Peyer's patch (tissue), 4 donors: ENCODE measurements around the gene FUT1. TPM values are rescaled to one million over a fixed set of nuclear protein-coding genes. Genes with fewer than 3 reads are reported as not detected.

Experiments
- DNase-seq, 3 donors: peaks; one replicate each; pipeline ENCODE4 v3.0.0-alpha.2; 2017 to 2019
- H3K27ac ChIP-seq, 4 donors: fragments of 200-600 bp; sonication (generic); one replicate each; pipeline ENCODE4 v1.5.1; 2016 to 2019
- H3K27me3 ChIP-seq, 2 donors: fragments of 200-600 bp; sonication (generic); one replicate each; pipeline ENCODE4 v1.5.1; 2019
- H3K36me3 ChIP-seq, 3 donors: fragments of 200-600 bp; sonication (generic); one replicate each; pipeline ENCODE4 v1.5.1; 2016 to 2019
- H3K4me1 ChIP-seq, 4 donors: fragments of 200-600 bp; sonication (generic); one replicate each; pipeline ENCODE4 v1.5.1; 2016 to 2019
- H3K4me3 ChIP-seq, 4 donors: fragments of 200-600 bp; sonication (generic); 1 replicate in 3 of 4; 2 replicates in 1 of 4; pipeline ENCODE4 v1.5.1; 2016 to 2019; ENCODE audit warnings: mild to moderate bottlenecking in 1 of 4
- H3K9me3 ChIP-seq, 4 donors: fragments of 200-600 bp; sonication (generic); one replicate each; pipeline ENCODE4 v1.5.1; 2016 to 2019; ENCODE audit warnings: mild to moderate bottlenecking in 1 of 4
- CTCF ChIP-seq, 6 experiments: fragments of 450-650 bp in 4 of 6; fragments of 200-600 bp in 2 of 6; sonication (generic) in 1 of 6; IDR thresholded peaks; one replicate each; pipeline ENCODE4 v1.5.1; 2017 to 2019; ENCODE audit warnings: antibody characterized with exemption in 6 of 6, mild to moderate bottlenecking in 3 of 6, moderate library complexity in 1 of 6
- POLR2A ChIP-seq, 2 donors: fragments of 450-650 bp; IDR thresholded peaks; one replicate each; pipeline ENCODE4 v1.5.1; 2017; ENCODE audit warnings: antibody characterized with exemption in 2 of 2, mild to moderate bottlenecking in 2 of 2, moderate library complexity in 2 of 2
- small RNA-seq, 2 donors: library from RNA; depleted of rRNA; stranded (forward); fragments of <200 nt; gene quantifications; one replicate each; pipeline ENCODE3, GENCODE V24; 2016
- total RNA-seq, 4 donors: library from RNA; depleted of rRNA; stranded (reverse); fragments of >200 nt; gene quantifications; one replicate each; pipeline ENCODE4 v1.1.0, GENCODE V29; 2016

FUT1 gene
- total RNA-seq, 4 donors from 2014 or later = 0.38 to 1.2 (median 0.68) TPM

- Histone ChIP-seq H3K27ac (no peak overlapping the region), H3K27me3 (no peaks in the 10 kb centered on the region), H3K9me3 (no peaks in the 10 kb centered on the region), H3K4me1 (peaks cover 0 to 9% (median 4%) of the 10 kb centered on the region in 4 donors), H3K36me3 (peaks cover 0 to 5% (median 0%) of the 10 kb centered on the region in 3 donors), H3K4me3 (no peak overlapping the region)
- DNase-seq = no peak
- no peak for TF ChIP-seq POLR2A (IDR thresholded peaks at IDR 0.05)
- TF ChIP-seq CTCF (IDR thresholded peaks at IDR 0.05) = no peak
Observed at GRCh38 chr19:48708471-48708870, 44.0 kb downstream of the FUT1 start.

GRCh38 chr19:48705431-48705830, 47.0 kb downstream of the FUT1 start:
- Histone ChIP-seq H3K4me1 (no peaks in the 10 kb centered on the region), H3K36me3 (peaks cover 0 to 21% (median 0%) of the 10 kb centered on the region in 3 donors), H3K4me3 (no peak overlapping the region), H3K27ac (no peak overlapping the region), H3K27me3 (no peaks in the 10 kb centered on the region), H3K9me3 (no peaks in the 10 kb centered on the region)
- no peak for DNase-seq
- TF ChIP-seq POLR2A (IDR thresholded peaks at IDR 0.05) = no peak
- TF ChIP-seq CTCF (IDR thresholded peaks at IDR 0.05) = no peak

- peaks cover 0 to 28% (median 0%) of the 10 kb centered on the region in 3 donors for H3K36me3 ChIP-seq
- no peaks in the 10 kb centered on the region for H3K27me3 ChIP-seq
- no peak overlapping the region for H3K4me3 ChIP-seq
- H3K4me1 ChIP-seq = no peaks in the 10 kb centered on the region
- H3K27ac ChIP-seq = no peak overlapping the region
- DNase-seq = no peak
- H3K9me3 ChIP-seq = no peaks in the 10 kb centered on the region
- TF ChIP-seq CTCF (IDR thresholded peaks at IDR 0.05) (no peak), POLR2A (IDR thresholded peaks at IDR 0.05) (no peak)
Observed at GRCh38 chr19:48703316-48703715, 49.1 kb downstream of the FUT1 start.

- Histone ChIP-seq H3K4me1 (peaks cover 0 to 3% (median 0%) of the 10 kb centered on the region in 4 donors), H3K27me3 (no peaks in the 10 kb centered on the region), H3K36me3 (peaks cover 0 to 28% (median 0%) of the 10 kb centered on the region in 3 donors), H3K4me3 (no peak overlapping the region), H3K27ac (no peak overlapping the region), H3K9me3 (no peaks in the 10 kb centered on the region)
- no peak for DNase-seq
- TF ChIP-seq POLR2A (IDR thresholded peaks at IDR 0.05) = no peak
- no peak for TF ChIP-seq CTCF (IDR thresholded peaks at IDR 0.05)
Observed at GRCh38 chr19:48702701-48703100, 49.7 kb downstream of the FUT1 start.

GRCh38 chr19:48698046-48698445, 54.4 kb downstream of the FUT1 start:
- peaks cover 0 to 8% (median 4%) of the 10 kb centered on the region in 4 donors for H3K4me1 ChIP-seq
- DNase-seq = no peak
- peak overlapping the region in 2 of 4 donors; percentile 73 to 94 for H3K27ac ChIP-seq
- H3K27me3 ChIP-seq = no peaks in the 10 kb centered on the region
- peak overlapping the region in 1 of 4 donors; percentile 21 for H3K4me3 ChIP-seq
- H3K9me3 ChIP-seq = no peaks in the 10 kb centered on the region
- TF ChIP-seq CTCF (IDR thresholded peaks at IDR 0.05) = no peak
- TF ChIP-seq POLR2A (IDR thresholded peaks at IDR 0.05) = peak in 1 of 2 donors; percentile 49
- peaks cover 0 to 20% (median 0%) of the 10 kb centered on the region in 3 donors for H3K36me3 ChIP-seq

Small RNA genes within 50 kb of the gene (small RNA-seq; reads per million reads assigned to genes)
- gene RNU6-317P = 0 reads per million in 2 donors

Other genes with a start within 250 kb of the FUT1 start
- gene LMTK3, start 240.8 kb downstream of the FUT1 start, total RNA-seq = 10 to 100 TPM in 2 of 4 donors, 1 to 10 TPM in 2; 8.2 to 17.6 (median 12.8) TPM
- 10 to 100 TPM in 1 of 4 donors, 1 to 10 TPM in 3; 2.5 to 14.6 (median 5.9) TPM for gene SULT2B1, start 200.5 kb downstream of the FUT1 start, total RNA-seq
- not detected for gene SPACA4, start 145.9 kb downstream of the FUT1 start, total RNA-seq
- gene FAM83E, start 137.6 kb downstream of the FUT1 start, total RNA-seq = 100 to 1,000 TPM in 3 of 4 donors, 10 to 100 TPM in 1; 58.6 to 203 (median 130) TPM
- gene RPL18, start 133.5 kb downstream of the FUT1 start, total RNA-seq = 1,000 to 10,000 TPM; 1,077 to 1,595 (median 1,505) TPM
- 100 to 1,000 TPM in 2 of 4 donors, 10 to 100 TPM in 2; 34.7 to 121 (median 96.7) TPM for gene SPHK2, start 133.1 kb downstream of the FUT1 start, total RNA-seq
- 10 to 100 TPM in 3 of 4 donors, 1 to 10 TPM in 1; 9.9 to 51.5 (median 35.8) TPM for gene DBP, start 115.3 kb downstream of the FUT1 start, total RNA-seq
- gene CA11, start 106.5 kb downstream of the FUT1 start, total RNA-seq = 1 to 10 TPM in 3 of 4 donors, under 1 TPM in 1; 0.70 to 8.3 (median 2.1) TPM
- gene NTN5, start 79.6 kb downstream of the FUT1 start, total RNA-seq = 1 to 10 TPM in 1 of 4 donors, not detected in 3; 6.8 TPM
- 10 to 100 TPM; 11.6 to 91.6 (median 53.8) TPM for gene FUT2, start 56.7 kb downstream of the FUT1 start, total RNA-seq
- gene MAMSTR, start 32.9 kb downstream of the FUT1 start, total RNA-seq = 1 to 10 TPM in 1 of 4 donors, under 1 TPM in 1, not detected in 2; 0.70 to 1.1 TPM
- 1 to 10 TPM; 1.8 to 6.6 (median 3.4) TPM for gene RASIP1, start 12.0 kb downstream of the FUT1 start, total RNA-seq
- not detected for gene IZUMO1, start 5.7 kb downstream of the FUT1 start, total RNA-seq
- gene FGF21, start 2.9 kb upstream of the FUT1 start, total RNA-seq = not detected
- gene BCAT2, start 58.4 kb upstream of the FUT1 start, total RNA-seq = 10 to 100 TPM; 22.4 to 53.6 (median 30.2) TPM
- 1 to 10 TPM in 3 of 4 donors, not detected in 1; 2.0 to 8.8 (median 2.8) TPM for gene HSD17B14, start 83.8 kb upstream of the FUT1 start, total RNA-seq
- gene PLEKHA4, start 116.0 kb upstream of the FUT1 start, total RNA-seq = 10 to 100 TPM in 1 of 4 donors, 1 to 10 TPM in 3; 2.8 to 38.8 (median 5.9) TPM
- gene PPP1R15A, start 119.8 kb upstream of the FUT1 start, total RNA-seq = 100 to 1,000 TPM in 2 of 4 donors, 10 to 100 TPM in 2; 39.2 to 198 (median 80.3) TPM
- not detected for gene TULP2, start 146.1 kb upstream of the FUT1 start, total RNA-seq
- gene NUCB1, start 147.7 kb upstream of the FUT1 start, total RNA-seq = 100 to 1,000 TPM; 154 to 506 (median 444) TPM
- gene DHDH, start 181.1 kb upstream of the FUT1 start, total RNA-seq = 10 to 100 TPM in 3 of 4 donors, not detected in 1; 14.6 to 55.5 (median 45.9) TPM
- gene BAX, start 202.2 kb upstream of the FUT1 start, total RNA-seq = 100 to 1,000 TPM in 3 of 4 donors, 10 to 100 TPM in 1; 71.0 to 138 (median 104) TPM
- 1,000 to 10,000 TPM; 5,249 to 9,852 (median 6,180) TPM for gene FTL, start 212.7 kb upstream of the FUT1 start, total RNA-seq
- 10 to 100 TPM; 24.8 to 61.8 (median 44.0) TPM for gene GYS1, start 240.7 kb upstream of the FUT1 start, total RNA-seq
- gene RUVBL2, start 241.2 kb upstream of the FUT1 start, total RNA-seq = 100 to 1,000 TPM in 1 of 4 donors, 10 to 100 TPM in 3; 34.2 to 111 (median 42.8) TPM